ENCODE results near the gene BCCIP.
A peak's percentile ranks its signal among the peaks of the same experiment; 100 is the strongest.

The BCCIP gene

GRCh38 chr10:125822878-125823662, at the start of gene BCCIP, which contains the start of gene UROS:
TSS of gene BCCIP (plus strand) at chr10:125823546. CDS start at chr10:125823558, 12 bp downstream.
TSS of gene UROS (minus strand) at chr10:125823258. CDS start at chr10:125816499, 6,759 bp downstream.
- DNase-seq: peak; percentile 79 to 85

GRCh38 chr10:125773687-125774543, 49.4 kb upstream of the BCCIP start:
- no peak for DNase-seq

- no peak for DNase-seq
Observed at GRCh38 chr10:125774581-125775191, 48.7 kb upstream of the BCCIP start.

GRCh38 chr10:125775491-125776106, 47.7 kb upstream of the BCCIP start, which contains the start of gene MMP21:
TSS of gene MMP21 (minus strand) at chr10:125775821. CDS start at chr10:125775821, 0 bp downstream.
- DNase-seq: no peak

- no peak for DNase-seq
Observed at GRCh38 chr10:125777806-125778205, 45.5 kb upstream of the BCCIP start.

GRCh38 chr10:125778556-125778955, 44.8 kb upstream of the BCCIP start:
- no peak for DNase-seq

GRCh38 chr10:125779403-125780327, 43.7 kb upstream of the BCCIP start:
- no peak for DNase-seq

GRCh38 chr10:125781374-125781773, 42.0 kb upstream of the BCCIP start:
- no peak for DNase-seq

- DNase-seq: no peak
Observed at GRCh38 chr10:125782054-125782453, 41.3 kb upstream of the BCCIP start.

- DNase-seq: no peak
Observed at GRCh38 chr10:125782616-125783015, 40.7 kb upstream of the BCCIP start.

GRCh38 chr10:125783408-125783807, 39.9 kb upstream of the BCCIP start:
- no peak for DNase-seq

- no peak for DNase-seq
Observed at GRCh38 chr10:125783957-125784356, 39.4 kb upstream of the BCCIP start.

GRCh38 chr10:125785791-125786190, 37.6 kb upstream of the BCCIP start:
- no peak for DNase-seq

- DNase-seq: no peak
Observed at GRCh38 chr10:125788156-125789034, 35.0 kb upstream of the BCCIP start.

- no peak for DNase-seq
Observed at GRCh38 chr10:125792342-125793300, 30.7 kb upstream of the BCCIP start.

GRCh38 chr10:125795128-125795527, 28.2 kb upstream of the BCCIP start:
- DNase-seq: no peak

- no peak for DNase-seq
Observed at GRCh38 chr10:125795637-125796190, 27.6 kb upstream of the BCCIP start.

- no peak for DNase-seq
Observed at GRCh38 chr10:125797424-125797823, 25.9 kb upstream of the BCCIP start.

Measured in stimulated activated CD4-positive, alpha-beta T cell treated with anti-CD3 and anti-CD28 coated beads, Interleukin-2, amount 100 ng/mL, for 48 hours (primary cell).